DMS 273 (cell line): ENCODE results near the gene DCAF6.
A peak's percentile ranks its signal among the peaks of the same experiment; 100 is the strongest.
"Not testable (repeated sequence)": the region's sequence is repeated elsewhere in the genome, so short reads cannot be mapped to it uniquely, and the experiment has no call there.

ENCODE experiments used
- DNase-seq: peaks from one replicate; lab custom pipeline; 2025; ENCODE audit not compliant: unreplicated experiment; lab: John Stamatoyannopoulos, UW

Gene DCAF6

GRCh38 chr1:167936068-167936929 lies at the start of gene DCAF6:
Gene DCAF6 (plus strand): TSS chr1:167936683. CDS start chr1:167936912, 229 bp downstream.
- DNase-seq: peak; percentile 99

GRCh38 chr1:167887187-167887586 lies 49.3 kb upstream of the DCAF6 start:
- DNase-seq: not testable (repeated sequence)

- DNase-seq: no peak
These were observed 46.1 kb upstream of the DCAF6 start for GRCh38 chr1:167890400-167890799.

- DNase-seq: no peak
These were observed 42.7 kb upstream of the DCAF6 start for GRCh38 chr1:167893798-167894197.

GRCh38 chr1:167898578-167899222 lies 37.8 kb upstream of the DCAF6 start:
- DNase-seq: no peak

GRCh38 chr1:167899253-167899681 lies 37.2 kb upstream of the DCAF6 start:
- DNase-seq: no peak

GRCh38 chr1:167900907-167901306 lies 35.6 kb upstream of the DCAF6 start:
- DNase-seq: no peak

- DNase-seq: peak; percentile 21
These were observed 31.8 kb upstream of the DCAF6 start for GRCh38 chr1:167904652-167905130.

GRCh38 chr1:167905182-167905581 lies 31.3 kb upstream of the DCAF6 start:
- peak; percentile 57 for DNase-seq

GRCh38 chr1:167905671-167906070 lies 30.8 kb upstream of the DCAF6 start:
- DNase-seq: no peak

- DNase-seq: no peak
These were observed 26.7 kb upstream of the DCAF6 start for GRCh38 chr1:167909691-167910180.

- no peak for DNase-seq
These were observed 26.0 kb upstream of the DCAF6 start for GRCh38 chr1:167910530-167910929.

GRCh38 chr1:167911413-167911812 lies 25.1 kb upstream of the DCAF6 start:
- DNase-seq: no peak

GRCh38 chr1:167912294-167912693 lies 24.2 kb upstream of the DCAF6 start:
- DNase-seq: no peak

GRCh38 chr1:167913895-167914496 lies 22.5 kb upstream of the DCAF6 start, which contains the start of gene ADCY10:
Gene ADCY10 (minus strand): TSS chr1:167914134. CDS start chr1:167905140, 8,994 bp downstream.
- no peak for DNase-seq

- no peak for DNase-seq
These were observed 20.9 kb upstream of the DCAF6 start for GRCh38 chr1:167915569-167915968.

- DNase-seq: no peak
These were observed 19.5 kb upstream of the DCAF6 start for GRCh38 chr1:167916766-167917511.

- DNase-seq: no peak
These were observed 14.5 kb upstream of the DCAF6 start for GRCh38 chr1:167922023-167922422.

GRCh38 chr1:167922611-167923074 lies 13.8 kb upstream of the DCAF6 start:
- no peak for DNase-seq

- no peak for DNase-seq
These were observed 13.0 kb upstream of the DCAF6 start for GRCh38 chr1:167923324-167924056.
